HCT116 (cell line): ENCODE data around the gene GNAS. TPM values are rescaled to one million over a fixed set of nuclear protein-coding genes. Genes with fewer than 3 reads are reported as not detected.

ENCODE experiments used
- ATAC-seq: fragments of 200-7000 bp; cut with Tn5 transposase; 2 replicates; pipeline ENCODE4 v1.9.1; 2020; ENCODE audit warnings: mild to moderate bottlenecking, moderate library complexity
- BruUV-seq: library from RNA; stranded (reverse); fragments of 400-500 nt; replicated peaks from 2 replicates; lab custom pipeline; 2021; lab: Mats Ljungman, UMichigan
- CTCF ChIA-PET: fragments of 300-600 bp; sonication (Branson Sonifier 250); formaldehyde crosslinking; loops from one replicate; lab custom pipeline; 2021; ENCODE audit warnings: antibody characterized with exemption; lab: Charles Lee
- POLR2A ChIA-PET: fragments of 300-600, 350-600 bp; sonication (Branson Sonifier 250); formaldehyde crosslinking; loops from one replicate; lab custom pipeline; 2021; ENCODE audit warnings: antibody characterized with exemption; lab: Charles Lee
- RAD21 ChIA-PET, 2 experiments: fragments of 300-600 bp; sonication (Branson Sonifier 250); formaldehyde crosslinking; loops; one replicate each; lab custom pipeline; 2023; ENCODE audit warnings: low total read pairs in 2 of 2; ENCODE audit not compliant: uncharacterized antibody in 2 of 2, unreplicated experiment in 2 of 2, low non-redundant PET in 1 of 2; lab: Charles Lee
- DNase-seq: peaks from one replicate; pipeline ENCODE4 v3.0.0-alpha.2; 2010; ENCODE audit warnings: low read depth, low spot score
- H2AFZ ChIP-seq: fragments of 200-600 bp; shearing (Covaris generic), sonication (generic); 2 replicates; pipeline ENCODE4 v1.6.1; 2017; ENCODE audit warnings: low read depth, mixed run types, mixed read lengths, antibody characterized with exemption, low read length; ENCODE audit not compliant: poor library complexity, severe bottlenecking
- H3K27ac ChIP-seq: 2 replicates; pipeline ENCODE4 v1.5.1; 2012; ENCODE audit warnings: low read depth, low read length
- H3K27me3 ChIP-seq: fragments of 200-600 bp; sonication (generic); 2 replicates; pipeline ENCODE4 v1.6.1; 2016; ENCODE audit warnings: mixed run types, low read length, mixed read lengths; ENCODE audit not compliant: insufficient read depth
- H3K36me3 ChIP-seq, 2 experiments: fragments of 200-500 bp in 1 of 2; fragments of 200-600 bp in 1 of 2; sonication (Bioruptor generic) in 1 of 2; sonication (generic) in 1 of 2; 2 replicates each; pipeline versions ENCODE4 v1.5.1 to v1.6.1; 2014 to 2016; ENCODE audit warnings: low read length in 2 of 2, inconsistent platforms in 1 of 2, mixed read lengths in 1 of 2, mixed run types in 1 of 2; ENCODE audit not compliant: insufficient read depth in 2 of 2, control insufficient read depth in 1 of 2
- H3K4me1 ChIP-seq, 2 experiments: fragments of 200-600 bp in 1 of 2; sonication (generic) in 1 of 2; 2 replicates each; pipeline versions ENCODE4 v1.5.1 to v1.6.1; 2012 to 2017; ENCODE audit warnings: low read length in 2 of 2, inconsistent platforms in 1 of 2, mild to moderate bottlenecking in 1 of 2, mixed read lengths in 1 of 2, mixed run types in 1 of 2, moderate library complexity in 1 of 2; ENCODE audit not compliant: insufficient read depth in 2 of 2, control insufficient read depth in 1 of 2
- H3K4me2 ChIP-seq: fragments of 200-600 bp; sonication (generic); 2 replicates; pipeline ENCODE4 v1.6.1; 2017; ENCODE audit warnings: mixed run types, low read length, mixed read lengths
- H3K4me3 ChIP-seq, 2 experiments: fragments of 200-600 bp in 1 of 2; sonication (generic) in 1 of 2; replicated peaks in 1 of 2; 2 replicates each; pipeline ENCODE4 v1.5.1; 2011 to 2016; ENCODE audit warnings: low read length in 2 of 2, control low read depth in 1 of 2, low read depth in 1 of 2, mild to moderate bottlenecking in 1 of 2, mixed read lengths in 1 of 2, mixed run types in 1 of 2
- H3K79me2 ChIP-seq: fragments of 200-600 bp; sonication (generic); 2 replicates; pipeline ENCODE4 v1.6.1; 2017; ENCODE audit warnings: mild to moderate bottlenecking, mixed run types, low read length, moderate library complexity, mixed read lengths; ENCODE audit not compliant: insufficient read depth
- H3K9ac ChIP-seq: fragments of 200-600 bp; sonication (generic); 2 replicates; pipeline ENCODE4 v1.6.1; 2016; ENCODE audit warnings: low read length, mixed read lengths
- H3K9me2 ChIP-seq: fragments of 200-600 bp; sonication (generic), shearing (Covaris generic); 2 replicates; pipeline ENCODE4 v1.6.1; 2017; ENCODE audit warnings: mixed run types, mild to moderate bottlenecking, moderate library complexity; ENCODE audit not compliant: insufficient read depth
- H3K9me3 ChIP-seq, 2 experiments: fragments of 200-500 bp in 1 of 2; fragments of 200-600 bp in 1 of 2; sonication (Bioruptor generic) in 1 of 2; sonication (generic) in 1 of 2; 2 replicates each; pipeline ENCODE4 v1.6.1; 2014 to 2017; ENCODE audit warnings: low read length in 2 of 2, mixed read lengths in 2 of 2, inconsistent platforms in 1 of 2, low read depth in 1 of 2, mild to moderate bottlenecking in 1 of 2, mixed run types in 1 of 2, moderate library complexity in 1 of 2; ENCODE audit not compliant: control insufficient read depth in 1 of 2, insufficient read depth in 1 of 2
- H4K20me1 ChIP-seq: fragments of 200-600 bp; sonication (generic), shearing (Covaris generic); 2 replicates; pipeline ENCODE4 v1.6.1; 2017; ENCODE audit warnings: mixed run types, mild to moderate bottlenecking, moderate library complexity; ENCODE audit not compliant: insufficient read depth
- CBX3 ChIP-seq: IDR thresholded peaks from 2 replicates; pipeline ENCODE4 v1.6.1; 2012; ENCODE audit warnings: low read depth
- POLR2A ChIP-seq: IDR thresholded peaks from 2 replicates; pipeline ENCODE4 v1.7.0; 2011; ENCODE audit warnings: borderline replicate concordance; ENCODE audit not compliant: insufficient read depth, insufficient read length; ENCODE audit errors: extremely low read depth
- POLR2AphosphoS5 ChIP-seq: IDR thresholded peaks from 2 replicates; pipeline ENCODE4 v1.6.1; 2011; ENCODE audit warnings: mild to moderate bottlenecking, low read depth, low read length, moderate library complexity
- SRF ChIP-seq: IDR thresholded peaks from 2 replicates; pipeline ENCODE4 v1.6.1; 2012; ENCODE audit warnings: low read depth
- TCF7L2 ChIP-seq: IDR thresholded peaks from 2 replicates; pipeline ENCODE4 v1.7.0; 2011; ENCODE audit warnings: borderline replicate concordance, inconsistent platforms; ENCODE audit not compliant: insufficient read depth, insufficient read length; ENCODE audit errors: extremely low read depth
- intact Hi-C: fragments of 100-400 bp; cut with micrococcal nuclease; formaldehyde crosslinking; loops from 2 replicates; pipeline ENCODE4 v1.10.0; 2022
- total RNA-seq: library from RNA; stranded (reverse); gene quantifications from one replicate; pipeline ENCODE4 v1.2.1, GENCODE V29; 2021; ENCODE audit not compliant: unreplicated experiment
- TF ChIP-seq, protein P1 (sequence below): IDR thresholded peaks from 2 replicates; pipeline ENCODE4 v1.6.1; 2012; ENCODE audit warnings: low read depth

GNAS gene
- total RNA-seq, 1 experiment from 2014 or later = 699 TPM

DNA sequence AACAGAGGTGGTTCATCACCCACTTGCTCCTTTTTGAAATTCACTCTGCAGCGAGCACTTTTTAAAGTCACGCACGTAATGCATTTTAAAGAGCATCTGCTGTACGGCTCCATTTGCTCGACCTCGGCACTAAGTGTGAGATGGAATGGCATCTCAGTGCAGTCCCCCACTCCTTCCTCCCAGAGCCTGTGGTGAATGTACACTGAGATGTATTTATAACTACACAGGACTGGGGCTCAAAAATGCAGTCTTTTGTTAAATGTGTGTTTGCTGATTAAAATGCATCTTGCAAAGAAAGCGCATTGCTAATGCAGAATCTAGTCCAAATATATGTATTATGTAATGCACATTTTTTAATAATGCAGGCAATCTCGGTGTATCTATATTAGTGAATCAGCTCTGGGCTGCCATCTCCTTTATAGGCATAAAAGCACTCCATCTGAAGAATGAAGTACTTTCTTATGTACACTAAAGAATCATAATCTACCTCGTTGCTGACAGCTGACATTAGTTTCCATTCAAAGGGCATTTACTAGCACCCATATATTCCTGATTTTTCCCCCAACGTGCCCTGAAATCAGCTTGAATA is 15.8 kb upstream of the GNAS start:
- H3K27ac ChIP-seq = no peak overlapping the region
- ATAC-seq (no peak), DNase-seq (no peak)
- no peaks in the 10 kb centered on the region for H3K4me1 ChIP-seq
- H3K9me2 ChIP-seq = no peaks in the 10 kb centered on the region
- peaks cover 35% of the 10 kb centered on the region for H3K27me3 ChIP-seq
- no peak for TF ChIP-seq SRF
- TF ChIP-seq CBX3 = no peak
- TF ChIP-seq TCF7L2 = no peak
- TF ChIP-seq, protein P1, sequence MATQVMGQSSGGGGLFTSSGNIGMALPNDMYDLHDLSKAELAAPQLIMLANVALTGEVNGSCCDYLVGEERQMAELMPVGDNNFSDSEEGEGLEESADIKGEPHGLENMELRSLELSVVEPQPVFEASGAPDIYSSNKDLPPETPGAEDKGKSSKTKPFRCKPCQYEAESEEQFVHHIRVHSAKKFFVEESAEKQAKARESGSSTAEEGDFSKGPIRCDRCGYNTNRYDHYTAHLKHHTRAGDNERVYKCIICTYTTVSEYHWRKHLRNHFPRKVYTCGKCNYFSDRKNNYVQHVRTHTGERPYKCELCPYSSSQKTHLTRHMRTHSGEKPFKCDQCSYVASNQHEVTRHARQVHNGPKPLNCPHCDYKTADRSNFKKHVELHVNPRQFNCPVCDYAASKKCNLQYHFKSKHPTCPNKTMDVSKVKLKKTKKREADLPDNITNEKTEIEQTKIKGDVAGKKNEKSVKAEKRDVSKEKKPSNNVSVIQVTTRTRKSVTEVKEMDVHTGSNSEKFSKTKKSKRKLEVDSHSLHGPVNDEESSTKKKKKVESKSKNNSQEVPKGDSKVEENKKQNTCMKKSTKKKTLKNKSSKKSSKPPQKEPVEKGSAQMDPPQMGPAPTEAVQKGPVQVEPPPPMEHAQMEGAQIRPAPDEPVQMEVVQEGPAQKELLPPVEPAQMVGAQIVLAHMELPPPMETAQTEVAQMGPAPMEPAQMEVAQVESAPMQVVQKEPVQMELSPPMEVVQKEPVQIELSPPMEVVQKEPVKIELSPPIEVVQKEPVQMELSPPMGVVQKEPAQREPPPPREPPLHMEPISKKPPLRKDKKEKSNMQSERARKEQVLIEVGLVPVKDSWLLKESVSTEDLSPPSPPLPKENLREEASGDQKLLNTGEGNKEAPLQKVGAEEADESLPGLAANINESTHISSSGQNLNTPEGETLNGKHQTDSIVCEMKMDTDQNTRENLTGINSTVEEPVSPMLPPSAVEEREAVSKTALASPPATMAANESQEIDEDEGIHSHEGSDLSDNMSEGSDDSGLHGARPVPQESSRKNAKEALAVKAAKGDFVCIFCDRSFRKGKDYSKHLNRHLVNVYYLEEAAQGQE = no peak
- no peak for TF ChIP-seq POLR2AphosphoS5
- no peak for TF ChIP-seq POLR2A
- no TSS peak for BruUV-seq
- ChIA-PET POLR2A (no interaction called here), CTCF (interaction anchor here (4.4 kb wide), 1 partner anchor 355 kb away, joined by 33 read pairs; no protein-coding TSS in a partner anchor), RAD21 (no interaction called here)
- intact Hi-C loops = loop anchor here (10.0 kb wide), 1 partner anchor 602 kb away; no protein-coding TSS in a partner anchor
- H3K9ac ChIP-seq = no peak overlapping the region
- H3K9me3 ChIP-seq = no peaks in the 10 kb centered on the region
- H3K4me3 ChIP-seq = no peak overlapping the region
- no peaks in the 10 kb centered on the region for H3K79me2 ChIP-seq
- H4K20me1 ChIP-seq = no peaks in the 10 kb centered on the region
- no peak overlapping the region for H3K4me2 ChIP-seq
- H3K36me3 ChIP-seq = no peaks in the 10 kb centered on the region
- no peak overlapping the region for H2AFZ ChIP-seq
